OCI-LY7 (cell line): ENCODE measurements around the gene ANKS6. TPM values are rescaled to one million over a fixed set of nuclear protein-coding genes. Genes with fewer than 3 reads are reported as not detected.

Experiments
- BruUV-seq: library from RNA; stranded (reverse); fragments of 400-500 nt; replicated peaks from 2 replicates; lab custom pipeline; 2021; lab: Mats Ljungman, UMichigan
- CTCF ChIA-PET: fragments of 300-600 bp; sonication (Branson Sonifier 250); formaldehyde crosslinking; loops from one replicate; lab custom pipeline; 2022; ENCODE audit warnings: antibody characterized with exemption; ENCODE audit not compliant: unreplicated experiment; lab: Charles Lee
- POLR2A ChIA-PET: fragments of 300-600 bp; sonication (Branson Sonifier 250); formaldehyde crosslinking; loops from one replicate; lab custom pipeline; 2022; ENCODE audit warnings: antibody characterized with exemption; lab: Charles Lee
- DNase-seq: peaks from one replicate; pipeline ENCODE4 v3.0.0-alpha.2; 2015; ENCODE audit warnings: low spot score
- H2AFZ ChIP-seq: fragments of 200-600 bp; sonication (generic), shearing (Covaris generic); 2 replicates; pipeline ENCODE4 v1.6.1; 2014; ENCODE audit warnings: mild to moderate bottlenecking, antibody characterized with exemption, low read length, moderate library complexity
- H3K27ac ChIP-seq: fragments of 200-600 bp; sonication (generic); 2 replicates; pipeline ENCODE4 v1.5.1; 2014; ENCODE audit warnings: mixed run types, low read depth, mild to moderate bottlenecking, moderate library complexity, low read length, inconsistent platforms; ENCODE audit not compliant: poor library complexity, severe bottlenecking
- H3K36me3 ChIP-seq: fragments of 200-600 bp; sonication (generic); 2 replicates; pipeline ENCODE4 v1.6.1; 2014; ENCODE audit warnings: mild to moderate bottlenecking, antibody characterized with exemption, low read length, moderate library complexity, mixed read lengths; ENCODE audit not compliant: insufficient read depth
- H3K4me1 ChIP-seq: fragments of 200-600 bp; sonication (generic); 2 replicates; pipeline ENCODE4 v1.5.1; 2014; ENCODE audit warnings: mild to moderate bottlenecking, low read length; ENCODE audit not compliant: insufficient read depth, poor library complexity, severe bottlenecking
- H3K4me2 ChIP-seq: fragments of 200-600 bp; sonication (generic); 2 replicates; pipeline ENCODE4 v1.6.1; 2014; ENCODE audit warnings: mild to moderate bottlenecking, low read length
- H3K4me3 ChIP-seq: fragments of 200-600 bp; sonication (generic); 2 replicates; pipeline ENCODE4 v1.5.1; 2014; ENCODE audit warnings: mild to moderate bottlenecking, low read depth, low read length; ENCODE audit not compliant: poor library complexity, severe bottlenecking
- H3K79me2 ChIP-seq: fragments of 200-600 bp; sonication (generic); 2 replicates; pipeline ENCODE4 v1.6.1; 2016; ENCODE audit warnings: low read depth, mild to moderate bottlenecking, low read length, moderate library complexity, mixed read lengths; ENCODE audit not compliant: insufficient read depth
- H3K9me2 ChIP-seq: fragments of 200-600 bp; sonication (generic); 2 replicates; pipeline ENCODE4 v1.6.1; 2016; ENCODE audit warnings: mild to moderate bottlenecking, low read length, mixed read lengths; ENCODE audit not compliant: insufficient read depth
- H3K9me3 ChIP-seq: fragments of 200-600 bp; sonication (generic); 2 replicates; pipeline ENCODE4 v1.6.1; 2014; ENCODE audit warnings: mild to moderate bottlenecking, mixed run types, low read length, mixed read lengths
- H4K20me1 ChIP-seq: fragments of 200-600 bp; sonication (generic); 2 replicates; pipeline ENCODE4 v1.6.1; 2014; ENCODE audit warnings: mild to moderate bottlenecking, antibody characterized with exemption, low read length, moderate library complexity, mixed read lengths; ENCODE audit not compliant: insufficient read depth
- EZH2phosphoT487 ChIP-seq: fragments of 200-600 bp; sonication (generic); IDR thresholded peaks from 2 replicates; pipeline ENCODE4 v1.6.1; 2018; ENCODE audit warnings: low read depth, borderline replicate concordance, mild to moderate bottlenecking, mixed run types, antibody characterized with exemption, low read length, moderate library complexity, mixed read lengths
- intact Hi-C: fragments of 100-400 bp; cut with micrococcal nuclease; formaldehyde crosslinking; loops from one replicate; pipeline ENCODE4 v1.10.0; 2022; ENCODE audit not compliant: unreplicated experiment
- total RNA-seq, 2 experiments: library from RNA; depleted of rRNA in 1 of 2; stranded (reverse); fragments of >200 nt in 1 of 2; shearing (Covaris generic) in 1 of 2; gene quantifications; 2 replicates each; pipeline ENCODE4 v1.2.3, GENCODE V29; 2014 to 2022
- TF ChIP-seq, protein P1 (sequence below): fragments of 200-600 bp; sonication (generic); conservative IDR thresholded peaks from 2 replicates; pipeline ENCODE4 v1.5.1; 2014; ENCODE audit warnings: mild to moderate bottlenecking, antibody characterized with exemption, low read length, moderate library complexity, mixed read lengths

The ANKS6 gene
- total RNA-seq, 2 experiments from 2014 or later = 22.2 to 28.5 TPM

DNA sequence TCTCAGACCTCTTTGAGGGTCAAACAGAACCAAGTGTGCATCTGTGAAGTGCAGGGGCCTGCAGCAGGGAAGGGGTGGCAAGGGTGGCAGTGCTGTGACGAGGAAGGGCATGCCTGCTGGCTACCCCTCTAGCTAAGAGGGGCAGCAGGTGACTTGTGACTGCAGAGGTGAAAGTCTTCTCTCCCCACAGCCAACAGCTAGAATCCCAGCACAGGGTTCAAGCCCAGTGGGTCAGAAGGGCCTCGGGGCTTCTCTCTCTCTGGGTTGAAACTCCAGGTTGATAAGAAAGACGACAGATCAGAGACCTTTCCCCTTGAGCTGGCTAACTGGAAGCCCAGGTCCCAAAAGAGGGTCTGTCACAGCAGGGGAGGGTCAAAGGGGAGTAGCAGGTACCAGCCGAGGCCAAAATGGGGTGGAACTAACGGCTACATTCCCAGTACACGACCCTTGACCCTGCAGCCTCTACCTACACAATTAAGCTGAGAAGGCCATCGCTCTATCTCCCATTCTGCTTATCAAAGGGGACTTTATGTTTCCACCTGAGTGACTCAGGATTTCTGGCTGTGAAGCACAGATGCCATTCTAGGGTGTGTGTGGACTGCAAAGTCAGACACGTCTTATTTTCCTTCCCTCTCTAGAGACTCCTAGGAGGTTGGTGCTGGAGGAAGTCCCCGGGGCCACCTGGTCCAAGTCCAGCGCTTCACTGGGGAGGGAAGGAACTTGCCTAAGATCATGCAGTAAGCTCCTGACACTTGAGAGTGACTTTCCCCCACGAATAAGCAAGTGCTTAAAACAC is 14.6 kb downstream of the ANKS6 start:
- TF ChIP-seq EZH2phosphoT487 = no peak
- TF ChIP-seq, protein P1, sequence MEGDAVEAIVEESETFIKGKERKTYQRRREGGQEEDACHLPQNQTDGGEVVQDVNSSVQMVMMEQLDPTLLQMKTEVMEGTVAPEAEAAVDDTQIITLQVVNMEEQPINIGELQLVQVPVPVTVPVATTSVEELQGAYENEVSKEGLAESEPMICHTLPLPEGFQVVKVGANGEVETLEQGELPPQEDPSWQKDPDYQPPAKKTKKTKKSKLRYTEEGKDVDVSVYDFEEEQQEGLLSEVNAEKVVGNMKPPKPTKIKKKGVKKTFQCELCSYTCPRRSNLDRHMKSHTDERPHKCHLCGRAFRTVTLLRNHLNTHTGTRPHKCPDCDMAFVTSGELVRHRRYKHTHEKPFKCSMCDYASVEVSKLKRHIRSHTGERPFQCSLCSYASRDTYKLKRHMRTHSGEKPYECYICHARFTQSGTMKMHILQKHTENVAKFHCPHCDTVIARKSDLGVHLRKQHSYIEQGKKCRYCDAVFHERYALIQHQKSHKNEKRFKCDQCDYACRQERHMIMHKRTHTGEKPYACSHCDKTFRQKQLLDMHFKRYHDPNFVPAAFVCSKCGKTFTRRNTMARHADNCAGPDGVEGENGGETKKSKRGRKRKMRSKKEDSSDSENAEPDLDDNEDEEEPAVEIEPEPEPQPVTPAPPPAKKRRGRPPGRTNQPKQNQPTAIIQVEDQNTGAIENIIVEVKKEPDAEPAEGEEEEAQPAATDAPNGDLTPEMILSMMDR = no peak
- no peak overlapping the region for H3K4me2 ChIP-seq

DNA sequence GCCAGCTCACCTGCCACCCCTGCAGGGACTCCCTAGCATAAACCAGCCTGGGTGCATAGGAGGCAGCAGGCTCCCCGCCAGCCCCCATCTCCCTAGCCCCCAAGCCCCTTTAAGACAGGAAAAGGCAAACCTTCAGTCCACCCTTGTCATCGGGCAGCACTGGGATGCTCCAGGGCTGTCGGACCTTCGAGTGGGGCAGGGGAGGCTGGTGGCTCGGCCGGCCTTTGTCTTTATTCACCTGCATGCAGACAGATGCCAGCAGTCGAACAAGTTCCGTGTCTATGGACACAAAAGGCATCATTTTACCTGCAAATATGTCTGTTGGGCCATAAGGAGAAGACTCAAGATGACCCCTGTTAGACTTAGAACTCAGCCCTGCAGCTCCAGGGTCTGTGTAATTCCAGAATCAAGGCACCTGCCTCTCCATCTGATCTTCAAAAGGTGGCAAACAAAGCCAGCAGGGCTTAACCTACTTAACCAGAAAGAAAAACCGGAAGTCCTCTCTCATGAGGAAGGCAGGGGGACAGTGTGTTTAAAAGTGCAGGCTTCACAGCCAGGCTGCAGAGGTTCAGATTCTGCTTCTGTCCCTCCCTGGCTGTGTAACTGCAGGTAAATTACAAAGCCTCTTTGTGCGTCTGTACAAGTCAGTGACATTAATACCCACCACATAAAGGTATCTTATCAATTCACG is 16.2 kb downstream of the ANKS6 start:
- Histone ChIP-seq H3K79me2 (no peaks in the 10 kb centered on the region), H3K4me3 (no peak overlapping the region), H3K9me2 (no peaks in the 10 kb centered on the region), H3K9me3 (no peaks in the 10 kb centered on the region), H3K4me1 (no peaks in the 10 kb centered on the region), H4K20me1 (no peaks in the 10 kb centered on the region), H3K36me3 (no peaks in the 10 kb centered on the region), H3K27ac (no peak overlapping the region), H2AFZ (no peak overlapping the region), H3K4me2 (no peak overlapping the region)
- POLR2A ChIA-PET = no interaction called here
- CTCF ChIA-PET = no interaction called here
- intact Hi-C loops = loop anchor here (10.0 kb wide), 1 partner anchor 405 kb away; no protein-coding TSS in a partner anchor
- no TSS peak for BruUV-seq
- DNase-seq = no peak
- no peak for TF ChIP-seq EZH2phosphoT487
- TF ChIP-seq, protein P1 = no peak

More for the DNA sequence above, 14.6 kb downstream of the ANKS6 start:
- BruUV-seq = no TSS peak
- Histone ChIP-seq H3K4me3 (no peak overlapping the region), H4K20me1 (no peaks in the 10 kb centered on the region), H2AFZ (no peak overlapping the region), H3K4me1 (no peaks in the 10 kb centered on the region), H3K9me2 (no peaks in the 10 kb centered on the region), H3K79me2 (no peaks in the 10 kb centered on the region), H3K27ac (no peak overlapping the region), H3K36me3 (no peaks in the 10 kb centered on the region), H3K9me3 (no peaks in the 10 kb centered on the region)
- CTCF ChIA-PET = no interaction called here
- intact Hi-C loops = loop anchor here (10.0 kb wide), 1 partner anchor 407 kb away; no protein-coding TSS in a partner anchor
- POLR2A ChIA-PET = no interaction called here
- DNase-seq = no peak
